Hematopoietic multipotent progenitor cell (in vitro differentiated cells): Measurements from ENCODE around the gene BMP4. TPM values are rescaled to one million over a fixed set of nuclear protein-coding genes. Genes with fewer than 3 reads are reported as not detected.
"Not testable (repeated sequence)": the region's sequence is repeated elsewhere in the genome, so short reads cannot be mapped to it uniquely, and the experiment has no call there.

Experiments used
- DNase-seq, 3 donors: peaks; one replicate each; pipeline ENCODE4 v3.0.0-alpha.2; 2011 to 2015; ENCODE audit warnings: low read depth in 2 of 3, low spot score in 2 of 3
- total RNA-seq: library from RNA; depleted of rRNA; stranded (reverse); fragments of >200 nt; gene quantifications from one replicate; pipeline ENCODE4 v1.2.3, GENCODE V29; 2012

Gene BMP4
- total RNA-seq, result 0.27 TPM

- no peak for DNase-seq
Observed at GRCh38 chr14:53956427-53957201, at the start of gene BMP4. BMP4 (minus strand) TSS chr14:53956825; CDS start chr14:53952222, 4,603 bp downstream.

GRCh38 chr14:54003064-54003463 is 46.4 kb upstream of the BMP4 start:
- no peak for DNase-seq

- no peak for DNase-seq
Observed at GRCh38 chr14:54002653-54003052, 46.0 kb upstream of the BMP4 start.

- DNase-seq, result no peak
Observed at GRCh38 chr14:54001189-54001878, 44.7 kb upstream of the BMP4 start.

DNA sequence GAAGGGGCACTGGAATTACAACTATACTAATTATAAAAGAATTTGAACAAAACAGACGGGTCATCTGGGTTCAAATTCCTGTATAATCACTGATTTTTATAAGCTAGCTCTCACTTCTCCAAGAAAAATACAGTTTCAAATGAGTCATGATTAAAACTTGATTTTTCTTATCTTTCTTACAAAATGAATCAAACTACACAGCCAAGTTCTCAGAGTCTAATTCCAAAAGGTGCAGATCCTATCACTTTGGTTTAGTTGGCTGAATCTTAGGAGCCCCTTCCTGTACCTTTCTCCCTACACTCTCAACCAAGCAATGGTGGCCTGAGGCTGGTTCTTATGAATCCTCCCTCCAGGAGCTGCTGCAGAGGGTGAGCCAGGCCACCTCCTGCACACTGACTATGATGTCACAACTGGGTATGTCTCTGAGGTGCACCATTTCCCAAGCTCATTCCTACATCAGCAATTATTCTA is 43.8 kb upstream of the BMP4 start:
- no peak for DNase-seq

DNA sequence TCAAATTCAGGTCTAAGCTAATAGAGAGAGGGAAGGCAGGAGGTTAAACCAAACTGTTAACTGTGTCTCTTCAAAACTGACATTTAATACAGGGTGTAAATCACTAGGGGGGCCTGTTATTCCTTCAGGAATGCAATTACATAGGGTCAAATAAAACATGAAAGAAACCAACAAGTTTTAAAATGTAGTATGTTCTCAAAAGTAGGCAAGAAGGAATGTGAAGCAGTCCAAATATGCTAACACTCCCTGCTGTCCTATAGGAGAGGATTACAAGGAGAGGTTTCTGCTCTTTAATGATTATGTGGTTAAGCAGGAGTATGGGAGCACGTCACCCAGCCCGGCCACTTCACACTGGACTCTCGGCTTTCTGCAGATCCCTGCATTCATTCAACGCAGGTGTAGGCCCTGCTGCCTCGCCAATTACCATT is 42.5 kb upstream of the BMP4 start:
- no peak for DNase-seq

- no peak for DNase-seq
Observed at GRCh38 chr14:53996041-53996440, 39.4 kb upstream of the BMP4 start.

GRCh38 chr14:53993920-53994607 is 37.4 kb upstream of the BMP4 start:
- DNase-seq, result no peak

DNA sequence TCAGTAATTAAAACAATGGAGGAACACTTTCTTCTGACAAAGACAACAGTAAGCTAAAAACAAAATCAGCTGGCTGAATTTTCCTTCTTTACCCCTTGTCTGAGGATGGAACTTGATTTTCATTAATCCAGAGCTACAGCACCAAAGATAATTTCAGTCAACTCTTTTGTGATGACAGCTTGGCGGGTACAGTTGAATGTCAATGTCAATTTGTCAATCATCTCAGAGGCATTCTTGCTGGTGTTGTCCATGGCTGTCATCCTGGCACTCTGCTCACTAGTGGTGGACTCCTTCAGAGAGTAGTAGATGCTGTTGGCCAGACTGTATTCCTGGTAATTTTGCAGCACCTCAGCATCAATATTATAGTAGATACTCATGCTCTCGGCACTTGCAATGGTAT is 34.4 kb upstream of the BMP4 start:
- DNase-seq, result no peak

DNA sequence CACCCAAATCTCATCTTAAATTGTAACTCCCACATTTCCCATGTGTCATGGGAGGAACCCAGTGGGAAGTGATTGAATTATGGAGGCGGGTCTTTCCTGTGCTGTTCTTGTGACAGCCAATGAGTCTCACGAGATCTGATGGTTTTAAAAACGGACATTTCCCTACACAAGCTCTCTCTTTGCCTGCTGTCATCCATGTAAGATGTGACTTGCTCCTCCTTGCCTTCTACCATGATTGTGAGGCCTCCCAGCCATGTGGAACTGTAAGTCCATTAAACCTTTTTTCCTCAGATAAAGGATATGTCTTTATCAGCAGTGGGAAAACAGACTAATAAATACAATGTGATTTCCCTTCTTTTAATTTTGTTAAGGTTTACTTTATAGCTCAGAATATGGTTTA is 30.1 kb upstream of the BMP4 start:
- not testable (repeated sequence) for DNase-seq

GRCh38 chr14:53984958-53985357 is 28.3 kb upstream of the BMP4 start:
- DNase-seq, result not testable (repeated sequence)

GRCh38 chr14:53983112-53983511 is 26.5 kb upstream of the BMP4 start:
- DNase-seq, result no peak

DNA sequence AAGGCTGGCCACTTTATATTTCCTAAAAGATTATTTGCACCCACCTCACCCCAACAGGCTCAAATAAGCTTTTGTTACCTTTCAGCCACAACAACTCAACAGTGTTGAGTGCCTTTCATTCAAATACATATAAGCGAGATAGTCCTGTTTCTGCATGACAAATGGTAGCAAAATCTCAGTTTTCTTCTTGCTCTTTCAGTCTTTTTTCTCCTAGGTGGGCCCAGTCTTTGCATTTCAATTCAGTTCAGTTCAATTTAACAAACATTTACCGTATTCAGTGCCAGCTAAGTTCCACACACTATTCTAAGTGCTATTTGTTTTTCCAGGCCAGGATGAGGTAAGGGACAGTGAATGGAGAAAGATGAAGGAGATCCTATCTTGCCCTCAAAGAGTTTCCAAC is 25.9 kb upstream of the BMP4 start:
- no peak for DNase-seq

- no peak for DNase-seq
Observed at GRCh38 chr14:53979747-53980642, 23.4 kb upstream of the BMP4 start.

GRCh38 chr14:53979113-53979681 is 22.6 kb upstream of the BMP4 start:
- DNase-seq, result no peak

- DNase-seq, result no peak
Observed at GRCh38 chr14:53978194-53978593, 21.6 kb upstream of the BMP4 start.

- DNase-seq, result no peak
Observed at GRCh38 chr14:53975444-53975843, 18.8 kb upstream of the BMP4 start.

DNA sequence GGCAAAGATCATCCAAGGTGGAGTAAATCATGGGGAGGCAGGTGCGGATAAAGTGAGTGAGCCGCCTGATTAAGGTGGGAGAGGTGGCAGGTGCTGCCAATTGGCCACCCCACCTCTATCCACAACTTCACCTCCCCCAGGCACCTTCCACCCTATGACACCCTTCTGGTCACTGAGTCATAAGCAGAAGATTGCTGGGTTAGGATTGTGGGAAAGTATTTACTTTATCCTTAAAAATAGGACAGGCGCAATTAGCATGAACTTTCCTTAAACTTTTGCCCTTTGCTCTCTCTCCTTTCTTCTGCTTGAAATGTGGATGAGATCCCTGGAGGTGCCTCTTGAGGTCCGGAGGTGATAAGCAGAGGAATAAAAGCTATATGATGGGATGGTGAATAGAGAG is 14.9 kb upstream of the BMP4 start:
- no peak for DNase-seq

- DNase-seq, result no peak
Observed at GRCh38 chr14:53969326-53969725, 12.7 kb upstream of the BMP4 start.

DNA sequence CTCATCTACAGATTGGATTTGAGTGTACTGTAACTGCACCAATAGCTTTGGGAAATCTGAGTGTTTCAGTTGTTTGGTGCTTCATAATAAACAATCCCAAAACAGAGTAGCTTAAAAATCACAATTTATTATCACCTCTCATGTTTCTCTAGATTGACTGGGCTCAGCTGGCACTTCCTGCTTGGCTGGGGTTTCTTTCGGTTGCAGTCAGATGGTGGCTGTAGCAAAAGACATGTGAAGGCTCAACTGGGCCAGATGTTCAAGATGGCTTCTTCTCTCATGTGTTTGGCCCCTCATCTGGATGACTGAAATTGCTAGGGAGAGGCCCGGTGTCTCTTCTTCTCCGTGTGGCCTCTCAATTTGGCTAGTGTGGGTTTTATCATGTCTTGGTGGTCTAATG is 12.1 kb upstream of the BMP4 start:
- no peak for DNase-seq
